ENCODE data around the gene LRP1-AS. TPM values are rescaled to one million over a fixed set of nuclear protein-coding genes. Genes with fewer than 3 reads are reported as not detected.

LRP1-AS gene
- total RNA-seq, 1 experiment from 2014 or later, result not detected

GRCh38 chr12:57151741-57152630, 4.6 kb upstream of the LRP1-AS start:
- Histone ChIP-seq H3K79me2 (ENCODE audit: insufficient read depth, low read length) (no peaks in the 10 kb centered on the region), H3K9me2 (ENCODE audit: insufficient read depth) (no peaks in the 10 kb centered on the region), H3K27ac (ENCODE audit: low read depth, low read length) (no peak overlapping the region), H3K4me3 (replicated peaks in 1 of 2; ENCODE audit: low read depth in 1 of 2, low read length in 2 of 2) (no peak overlapping the region), H4K20me1 (ENCODE audit: insufficient read depth) (no peaks in the 10 kb centered on the region), H3K4me1 (ENCODE audit: control insufficient read depth in 1 of 2, insufficient read depth in 2 of 2, low read length in 2 of 2) (no peaks in the 10 kb centered on the region), H3K4me2 (ENCODE audit: low read length) (no peak overlapping the region), H3K27me3 (ENCODE audit: insufficient read depth, low read length) (no peaks in the 10 kb centered on the region), H2AFZ (ENCODE audit: low read depth, low read length, poor library complexity, severe bottlenecking) (no peak overlapping the region), H3K9ac (ENCODE audit: low read length) (no peak overlapping the region), H3K36me3 (ENCODE audit: control insufficient read depth in 1 of 2, insufficient read depth in 2 of 2, low read length in 2 of 2) (peaks cover 0 to 2% of the 10 kb centered on the region in 2 experiments; a peak in 1 of 4 replicates), H3K9me3 (ENCODE audit: control insufficient read depth in 1 of 2, insufficient read depth in 1 of 2, low read depth in 1 of 2, low read length in 2 of 2) (no peaks in the 10 kb centered on the region)
- no peak for DNase-seq (ENCODE audit: low read depth, low spot score)
- RAD21 ChIA-PET (ENCODE audit: low non-redundant PET in 1 of 2, low total read pairs in 2 of 2, uncharacterized antibody in 2 of 2, unreplicated experiment in 2 of 2), result no interaction called here
- BruUV-seq (replicated peaks), result no TSS peak
- intact Hi-C loops (cut with micrococcal nuclease), result no loop called here
- ATAC-seq, result no peak
- TF ChIP-seq RAD21 (IDR thresholded peaks at IDR 0.05; ENCODE audit: low read depth), result no peak
- no peak for TF ChIP-seq ELF1 (IDR thresholded peaks at IDR 0.05; ENCODE audit: borderline replicate concordance, low read depth)
- no peak for TF ChIP-seq ZNF274 (IDR thresholded peaks at IDR 0.05; ENCODE audit: low read depth, low read length)
- no peak for TF ChIP-seq SIN3A (IDR thresholded peaks at IDR 0.05; ENCODE audit: low read depth)
- no peak for TF ChIP-seq SRF (IDR thresholded peaks at IDR 0.05; ENCODE audit: low read depth)
- no peak for TF ChIP-seq POLR2AphosphoS5 (IDR thresholded peaks at IDR 0.05; ENCODE audit: low read depth, low read length)
- TF ChIP-seq EGR1 (IDR thresholded peaks at IDR 0.05; ENCODE audit: low read depth), result no peak
- TF ChIP-seq POLR2A (IDR thresholded peaks at IDR 0.05; ENCODE audit: borderline replicate concordance, extremely low read depth, insufficient read depth, insufficient read length), result no peak
- no peak for TF ChIP-seq REST (IDR thresholded peaks at IDR 0.05; ENCODE audit: low read depth)
- TF ChIP-seq JUND (IDR thresholded peaks at IDR 0.05), result no peak
- no peak for TF ChIP-seq ATF3 (IDR thresholded peaks at IDR 0.05)
- no peak for TF ChIP-seq ZBTB33 (IDR thresholded peaks at IDR 0.05; ENCODE audit: extremely low read depth, insufficient replicate concordance, low read length)
- TF ChIP-seq MAX (IDR thresholded peaks at IDR 0.05), result no peak
- TF ChIP-seq CEBPB (IDR thresholded peaks at IDR 0.05; ENCODE audit: low read depth), result no peak
- no peak for TF ChIP-seq CTCF (IDR thresholded peaks at IDR 0.05 in 2 of 3, conservative IDR thresholded peaks at IDR 0.05 in 1 of 3; ENCODE audit: borderline replicate concordance in 1 of 3, insufficient read depth in 1 of 3, low read depth in 2 of 3, low read length in 2 of 3)
- TF ChIP-seq ZFX (IDR thresholded peaks at IDR 0.05), result no peak
- TF ChIP-seq EZH2 (IDR thresholded peaks at IDR 0.05), result no peak
- CTCF ChIA-PET, result no interaction called here
- POLR2A ChIA-PET, result no interaction called here

All from HCT116 (cell line).